Stomach (tissue), 9 donors: ENCODE measurements around the gene ZNF37A. TPM values are rescaled to one million over a fixed set of nuclear protein-coding genes. Genes with fewer than 3 reads are reported as not detected.

ENCODE experiments used
- DNase-seq, 2 donors: peaks; one replicate each; pipeline versions ENCODE4 v3.0.0 to v3.0.0-alpha.2; 2013 to 2019
- H3K27ac ChIP-seq, 5 donors: fragments of 200-600 bp in 4 of 5; sonication (generic) in 4 of 5; one replicate each; pipeline ENCODE4 v1.5.1; 2013 to 2019; ENCODE audit warnings: mild to moderate bottlenecking in 1 of 5, moderate library complexity in 1 of 5
- H3K27me3 ChIP-seq, 3 donors: fragments of 200-600 bp; sonication (generic); one replicate each; pipeline ENCODE4 v1.5.1; 2017 to 2019; ENCODE audit warnings: mixed run types in 1 of 3
- H3K36me3 ChIP-seq, 4 donors: fragments of 200-600 bp; sonication (generic); 1 replicate in 3 of 4; 2 replicates in 1 of 4; pipeline ENCODE4 v1.5.1; 2016 to 2019
- H3K4me1 ChIP-seq, 4 donors: fragments of 200-600 bp; sonication (generic); one replicate each; pipeline ENCODE4 v1.5.1; 2016 to 2019
- H3K4me3 ChIP-seq, 4 donors: fragments of 200-600 bp; sonication (generic) in 3 of 4; one replicate each; pipeline ENCODE4 v1.5.1; 2016 to 2019; ENCODE audit warnings: mild to moderate bottlenecking in 1 of 4
- H3K9me3 ChIP-seq, 4 donors: fragments of 200-600 bp; sonication (generic); one replicate each; pipeline ENCODE4 v1.5.1; 2016 to 2019
- CTCF ChIP-seq, 7 experiments: fragments of 450-650 bp in 4 of 7; fragments of 200-600 bp in 3 of 7; sonication (generic) in 3 of 7; IDR thresholded peaks; one replicate each; pipeline ENCODE4 v1.5.1; 2016 to 2019; ENCODE audit warnings: antibody characterized with exemption in 7 of 7, control low read depth in 2 of 7, mild to moderate bottlenecking in 1 of 7
- EP300 ChIP-seq: sonication (generic); formaldehyde crosslinking; IDR thresholded peaks from one replicate; pipeline ENCODE4 v1.6.1; 2017; ENCODE audit warnings: antibody characterized with exemption
- POLR2A ChIP-seq, 4 donors: fragments of 450-650 bp; IDR thresholded peaks; one replicate each; pipeline ENCODE4 v1.6.1; 2016; ENCODE audit warnings: antibody characterized with exemption in 4 of 4, control low read depth in 2 of 4, mild to moderate bottlenecking in 1 of 4, moderate library complexity in 1 of 4
- POLR2AphosphoS5 ChIP-seq, 3 donors: sonication (generic); formaldehyde crosslinking; IDR thresholded peaks; one replicate each; pipeline ENCODE4 v1.6.1; 2016; ENCODE audit warnings: antibody characterized with exemption in 3 of 3
- WGBS, 5 donors: extraction: QIAGEN DNeasy Blood & Tissue Kit in 3 of 5; methylation state at CpG; one replicate each; pipeline versions ENCODE4 v1.1.5 to v1.1.7; 2013 to 2018; 5-methylcytosine and 5-hydroxymethylcytosine counted together
- intact Hi-C: fragments of 100-400 bp; cut with DNase I; formaldehyde crosslinking; loops from one replicate; pipeline ENCODE4 v1.15.1; 2023; ENCODE audit warnings: low total_unique reads
- polyA plus RNA-seq, 3 donors: library from polyadenylated mRNA; stranded (reverse); fragments of 200-250 nt; gene quantifications; one replicate each; pipeline ENCODE4 v1.2.3, GENCODE V29; 2013
- total RNA-seq, 5 donors: library from RNA; depleted of rRNA; stranded (reverse); fragments of >200 nt; gene quantifications; one replicate each; pipeline versions ENCODE4 v1.1.0 to v1.2.3, GENCODE V29; 2014 to 2016
- donor health status: healthy with polysubstance abuse.
- donor health status: Bipolar disorder and iron deficiency.
- donor health status: healthy.

Gene ZNF37A
- total and polyA plus RNA-seq, 8 donors = 4.3 to 41.2 (median 17.6) TPM

- Histone ChIP-seq H3K36me3 (peaks cover 44 to 54% (median 48%) of the 10 kb centered on the region in 4 donors), H3K9me3 (peaks cover 94 to 100% (median 100%) of the 10 kb centered on the region in 4 donors)
- WGBS, 5 donors = 98 to 100% (median 100%) methylated on average over 1 of the region's 1 CpG
These were observed 24.9 kb downstream of the ZNF37A start for GRCh38 chr10:38119038-38119437.

DNA sequence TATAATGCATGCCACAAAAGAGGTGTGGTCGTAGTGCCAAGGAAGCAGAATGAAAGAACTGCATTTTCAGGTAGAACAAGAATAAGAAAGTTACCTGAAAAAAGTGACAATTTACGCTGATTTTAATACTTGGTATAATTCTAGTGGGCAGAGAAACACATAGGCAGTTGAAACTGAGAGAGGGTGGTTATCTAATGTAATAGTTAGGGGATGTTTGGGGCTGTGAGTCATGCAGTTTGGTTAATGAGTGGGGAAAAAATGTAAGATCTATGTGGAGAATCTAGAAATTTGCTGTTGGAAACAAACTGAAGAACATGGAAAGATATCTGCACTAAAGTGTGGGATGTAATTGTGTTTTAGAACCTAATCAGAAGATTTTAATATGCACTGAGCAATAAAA, 33.7 kb downstream of the ZNF37A start:
- intact Hi-C loops = no loop called here
- H3K36me3 ChIP-seq = peaks cover 0 to 39% (median 0%) of the 10 kb centered on the region in 4 donors
- H3K27me3 ChIP-seq = no peaks in the 10 kb centered on the region
- H3K9me3 ChIP-seq = peaks cover 27 to 99% (median 87%) of the 10 kb centered on the region in 4 donors
- no peak for TF ChIP-seq POLR2A (IDR thresholded peaks at IDR 0.05)
- no peak for TF ChIP-seq CTCF (IDR thresholded peaks at IDR 0.05)
- no peak for TF ChIP-seq POLR2AphosphoS5 (IDR thresholded peaks at IDR 0.05)
- DNase-seq = no peak
- no peaks in the 10 kb centered on the region for H3K4me1 ChIP-seq
- H3K27ac ChIP-seq = no peak overlapping the region
- H3K4me3 ChIP-seq = no peak overlapping the region
- 85 to 94% (median 91%) methylated on average over 2 of the region's 2 CpGs for WGBS, 5 donors

More at GRCh38 chr10:38119038-38119437, 24.9 kb downstream of the ZNF37A start:
- Histone ChIP-seq H3K4me1 (no peaks in the 10 kb centered on the region), H3K27ac (no peak overlapping the region), H3K4me3 (no peak overlapping the region), H3K27me3 (no peaks in the 10 kb centered on the region)
- TF ChIP-seq CTCF (IDR thresholded peaks at IDR 0.05) = no peak
- no peak for TF ChIP-seq POLR2AphosphoS5 (IDR thresholded peaks at IDR 0.05)
- TF ChIP-seq EP300 = no peak
- no peak for DNase-seq
- intact Hi-C loops = no loop called here

GRCh38 chr10:38143587-38143986, 49.5 kb downstream of the ZNF37A start:
- Histone ChIP-seq H3K4me1 (no peaks in the 10 kb centered on the region), H3K27me3 (no peaks in the 10 kb centered on the region), H3K4me3 (no peak overlapping the region), H3K36me3 (peaks cover 0 to 40% (median 0%) of the 10 kb centered on the region in 4 donors), H3K27ac (no peak overlapping the region), H3K9me3 (peaks cover 0 to 83% (median 46%) of the 10 kb centered on the region in 4 donors)
- intact Hi-C loops = no loop called here
- TF ChIP-seq CTCF (IDR thresholded peaks at IDR 0.05) = no peak
- TF ChIP-seq POLR2A (IDR thresholded peaks at IDR 0.05) = no peak
- WGBS, 5 donors = 83 to 100% (median 94%) methylated on average over 1 of the region's 1 CpG
- no peak for DNase-seq

- H3K27ac ChIP-seq = no peak overlapping the region
- no peak overlapping the region for H3K4me3 ChIP-seq
- H3K4me1 ChIP-seq = no peaks in the 10 kb centered on the region
- H3K9me3 ChIP-seq = peaks cover 0 to 93% (median 39%) of the 10 kb centered on the region in 4 donors
- H3K27me3 ChIP-seq = no peaks in the 10 kb centered on the region
- WGBS, 5 donors = 75 to 85% (median 82%) methylated on average over 11 of the region's 11 CpGs
- DNase-seq = no peak
- TF ChIP-seq POLR2A (IDR thresholded peaks at IDR 0.05) = no peak
- no peak for TF ChIP-seq EP300
- no peak for TF ChIP-seq CTCF (IDR thresholded peaks at IDR 0.05)
- TF ChIP-seq POLR2AphosphoS5 (IDR thresholded peaks at IDR 0.05) = no peak
- H3K36me3 ChIP-seq = peaks cover 0 to 9% (median 0%) of the 10 kb centered on the region in 4 donors
- intact Hi-C loops = no loop called here
These were observed 52.6 kb downstream of the ZNF37A start for GRCh38 chr10:38146579-38147333.
